ENCODE measurements around the gene MPPED1. TPM values are rescaled to one million over a fixed set of nuclear protein-coding genes. Genes with fewer than 3 reads are reported as not detected.

MPPED1 gene
- polyA plus RNA-seq (ENCODE audit: insufficient read length in 4 of 4) = 1 to 10 TPM in 1 of 4 donors, under 1 TPM in 3; 0.56 to 1.3 (median 0.74) TPM

- no peak for DNase-seq (ENCODE audit: low read depth in 4 of 4, low spot score in 2 of 4)
Measured at GRCh38 chr22:43411869-43412807, at the start of gene MPPED1. Gene MPPED1, plus strand, starts transcription at chr22:43412014. Its CDS starts 12,972 bp downstream, at chr22:43424986.

- DNase-seq (ENCODE audit: low read depth in 4 of 4, low spot score in 2 of 4) = no peak
Measured at GRCh38 chr22:43363315-43364168, 48.3 kb upstream of the MPPED1 start.

- DNase-seq (ENCODE audit: low read depth in 4 of 4, low spot score in 2 of 4) = no peak
Measured at GRCh38 chr22:43364169-43364435, 47.7 kb upstream of the MPPED1 start.

- no peak for DNase-seq (ENCODE audit: low read depth in 4 of 4, low spot score in 2 of 4)
Measured at GRCh38 chr22:43365715-43366440, 45.9 kb upstream of the MPPED1 start.

- no peak for DNase-seq (ENCODE audit: low read depth in 4 of 4, low spot score in 2 of 4)
Measured at GRCh38 chr22:43370036-43370435, 41.8 kb upstream of the MPPED1 start.

GRCh38 chr22:43375951-43376455 lies 35.8 kb upstream of the MPPED1 start:
- no peak for DNase-seq (ENCODE audit: low read depth in 4 of 4, low spot score in 2 of 4)

- peak in 1 of 4 donors; percentile 32 for DNase-seq (ENCODE audit: low read depth in 4 of 4, low spot score in 2 of 4)
Measured at GRCh38 chr22:43376765-43377547, 34.9 kb upstream of the MPPED1 start.

- DNase-seq (ENCODE audit: low read depth in 4 of 4, low spot score in 2 of 4) = no peak
Measured at GRCh38 chr22:43377548-43377895, 34.3 kb upstream of the MPPED1 start.

- peak in 2 of 4 donors; percentile 53 to 67 for DNase-seq (ENCODE audit: low read depth in 4 of 4, low spot score in 2 of 4)
Measured at GRCh38 chr22:43377896-43378704, 33.7 kb upstream of the MPPED1 start.

- DNase-seq (ENCODE audit: low read depth in 4 of 4, low spot score in 2 of 4) = no peak
Measured at GRCh38 chr22:43381693-43382092, 30.1 kb upstream of the MPPED1 start.

GRCh38 chr22:43384863-43385262 lies 27.0 kb upstream of the MPPED1 start:
- DNase-seq (ENCODE audit: low read depth in 4 of 4, low spot score in 2 of 4) = no peak

GRCh38 chr22:43385770-43386641 lies 25.8 kb upstream of the MPPED1 start:
- DNase-seq (ENCODE audit: low read depth in 4 of 4, low spot score in 2 of 4) = peak in 3 of 4 donors; percentile 67 to 78 (median 77)

- DNase-seq (ENCODE audit: low read depth in 4 of 4, low spot score in 2 of 4) = no peak
Measured at GRCh38 chr22:43387815-43388214, 24.0 kb upstream of the MPPED1 start.

- DNase-seq (ENCODE audit: low read depth in 4 of 4, low spot score in 2 of 4) = no peak
Measured at GRCh38 chr22:43388420-43388851, 23.4 kb upstream of the MPPED1 start.

- no peak for DNase-seq (ENCODE audit: low read depth in 4 of 4, low spot score in 2 of 4)
Measured at GRCh38 chr22:43389227-43389836, 22.5 kb upstream of the MPPED1 start.

- no peak for DNase-seq (ENCODE audit: low read depth in 4 of 4, low spot score in 2 of 4)
Measured at GRCh38 chr22:43390166-43390565, 21.6 kb upstream of the MPPED1 start.

GRCh38 chr22:43390872-43391271 lies 20.9 kb upstream of the MPPED1 start:
- DNase-seq (ENCODE audit: low read depth in 4 of 4, low spot score in 2 of 4) = no peak

- no peak for DNase-seq (ENCODE audit: low read depth in 4 of 4, low spot score in 2 of 4)
Measured at GRCh38 chr22:43391306-43391705, 20.5 kb upstream of the MPPED1 start.
